ENCODE data around the gene DND1.

GRCh38 chr5:140633021-140633471, 40.3 kb downstream of the DND1 start, which contains the start of gene CD14:
- TF ChIP-seq CTCF (IDR thresholded peaks at IDR 0.05; ENCODE audit: low read depth, low read length, missing input control) (peak; percentile 2), JUND (IDR thresholded peaks at IDR 0.05) (peak; percentile 82 to 84), GABPA (IDR thresholded peaks at IDR 0.05 in 1 of 2, conservative IDR thresholded peaks at IDR 0.05 in 1 of 2) (peak in 1 of 2 donors; percentile 30), YY1 (IDR thresholded peaks at IDR 0.05) (peak; percentile 61), RAD21 (IDR thresholded peaks at IDR 0.05) (peak; percentile 51 to 58), EGR1 (IDR thresholded peaks at IDR 0.05; ENCODE audit: low read depth in 2 of 2) (peak; percentile 22 to 88)

All from liver (tissue), 3 donors.